22Rv1 (cell line): ENCODE measurements around the gene YJU2.

ENCODE experiments used
- H3K27ac ChIP-seq: fragments of 450-650 bp; 2 replicates; pipeline ENCODE4 v1.5.1; 2017
- ZFX ChIP-seq: fragments of 450-650 bp; IDR thresholded peaks from 2 replicates; pipeline ENCODE4 v1.6.1; 2017; ENCODE audit warnings: antibody characterized with exemption, borderline replicate concordance
- TF ChIP-seq, protein P1 (sequence below): fragments of 450-650 bp; IDR thresholded peaks from 2 replicates; pipeline ENCODE4 v1.5.1; 2017; ENCODE audit warnings: mild to moderate bottlenecking

YJU2 gene

GRCh38 chr19:4297901-4298809, 51.3 kb downstream of the YJU2 start:
- no peak for TF ChIP-seq ZFX
- TF ChIP-seq, protein P1, sequence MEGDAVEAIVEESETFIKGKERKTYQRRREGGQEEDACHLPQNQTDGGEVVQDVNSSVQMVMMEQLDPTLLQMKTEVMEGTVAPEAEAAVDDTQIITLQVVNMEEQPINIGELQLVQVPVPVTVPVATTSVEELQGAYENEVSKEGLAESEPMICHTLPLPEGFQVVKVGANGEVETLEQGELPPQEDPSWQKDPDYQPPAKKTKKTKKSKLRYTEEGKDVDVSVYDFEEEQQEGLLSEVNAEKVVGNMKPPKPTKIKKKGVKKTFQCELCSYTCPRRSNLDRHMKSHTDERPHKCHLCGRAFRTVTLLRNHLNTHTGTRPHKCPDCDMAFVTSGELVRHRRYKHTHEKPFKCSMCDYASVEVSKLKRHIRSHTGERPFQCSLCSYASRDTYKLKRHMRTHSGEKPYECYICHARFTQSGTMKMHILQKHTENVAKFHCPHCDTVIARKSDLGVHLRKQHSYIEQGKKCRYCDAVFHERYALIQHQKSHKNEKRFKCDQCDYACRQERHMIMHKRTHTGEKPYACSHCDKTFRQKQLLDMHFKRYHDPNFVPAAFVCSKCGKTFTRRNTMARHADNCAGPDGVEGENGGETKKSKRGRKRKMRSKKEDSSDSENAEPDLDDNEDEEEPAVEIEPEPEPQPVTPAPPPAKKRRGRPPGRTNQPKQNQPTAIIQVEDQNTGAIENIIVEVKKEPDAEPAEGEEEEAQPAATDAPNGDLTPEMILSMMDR: no peak
- H3K27ac ChIP-seq: no peak overlapping the region

DNA sequence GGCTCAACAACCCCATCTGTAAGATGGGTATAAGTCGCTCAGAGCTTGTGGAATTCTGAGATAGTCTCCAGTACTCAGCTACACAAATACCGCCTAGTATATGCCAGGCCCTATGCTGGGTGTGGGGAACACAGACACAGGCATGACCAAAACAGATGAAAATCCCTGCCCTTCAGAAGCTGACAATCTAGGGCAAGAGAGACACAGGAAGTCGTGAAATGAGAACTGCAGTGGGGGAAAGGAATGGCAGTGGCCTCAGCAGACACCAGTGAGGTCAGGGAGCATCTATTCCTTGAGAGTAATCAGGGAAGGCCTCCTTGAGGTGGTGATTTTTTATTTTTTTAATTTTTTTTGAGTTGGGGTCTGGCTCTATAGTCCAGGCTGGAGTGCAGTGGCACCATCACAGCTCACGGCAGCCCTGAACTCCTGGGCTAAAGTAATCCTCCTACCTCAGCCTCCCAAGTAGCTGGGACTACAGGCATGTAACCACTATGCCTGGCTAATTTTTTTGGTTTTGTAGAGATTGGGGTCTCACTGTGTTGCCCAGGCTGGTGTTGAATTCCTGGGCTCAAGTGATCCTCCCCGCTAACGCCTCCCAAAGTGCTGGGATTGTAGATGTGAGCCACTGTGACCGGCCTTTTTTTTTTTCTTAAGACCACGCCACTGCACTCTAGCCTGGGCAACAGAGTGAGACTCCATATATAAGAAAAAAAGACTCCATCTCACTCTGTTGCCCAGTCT, 52.1 kb downstream of the YJU2 start:
- no peak overlapping the region for H3K27ac ChIP-seq
- TF ChIP-seq, protein P1: no peak
- TF ChIP-seq ZFX: no peak

DNA sequence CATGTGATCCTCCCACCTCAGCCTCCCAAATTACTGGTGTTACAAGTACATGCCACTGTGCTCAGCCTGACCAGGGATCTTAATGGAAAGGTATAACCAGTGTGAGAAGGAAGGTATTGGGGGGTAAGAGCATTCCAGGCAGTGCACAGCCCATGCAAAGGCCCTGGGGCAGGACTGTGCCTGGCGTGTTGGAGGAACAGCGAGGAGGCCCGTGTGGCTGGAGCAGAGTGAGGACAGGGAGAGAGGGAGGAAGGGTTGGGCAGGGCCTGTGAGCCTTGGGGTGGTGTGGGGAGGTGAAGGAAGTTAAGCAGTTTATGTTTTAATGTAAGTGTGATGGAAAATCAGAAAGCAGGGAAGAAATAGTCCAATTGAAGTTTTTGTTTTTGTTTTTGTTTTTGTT, 53.7 kb downstream of the YJU2 start:
- no peak for TF ChIP-seq ZFX
- TF ChIP-seq, protein P1: no peak
- H3K27ac ChIP-seq: no peak overlapping the region

DNA sequence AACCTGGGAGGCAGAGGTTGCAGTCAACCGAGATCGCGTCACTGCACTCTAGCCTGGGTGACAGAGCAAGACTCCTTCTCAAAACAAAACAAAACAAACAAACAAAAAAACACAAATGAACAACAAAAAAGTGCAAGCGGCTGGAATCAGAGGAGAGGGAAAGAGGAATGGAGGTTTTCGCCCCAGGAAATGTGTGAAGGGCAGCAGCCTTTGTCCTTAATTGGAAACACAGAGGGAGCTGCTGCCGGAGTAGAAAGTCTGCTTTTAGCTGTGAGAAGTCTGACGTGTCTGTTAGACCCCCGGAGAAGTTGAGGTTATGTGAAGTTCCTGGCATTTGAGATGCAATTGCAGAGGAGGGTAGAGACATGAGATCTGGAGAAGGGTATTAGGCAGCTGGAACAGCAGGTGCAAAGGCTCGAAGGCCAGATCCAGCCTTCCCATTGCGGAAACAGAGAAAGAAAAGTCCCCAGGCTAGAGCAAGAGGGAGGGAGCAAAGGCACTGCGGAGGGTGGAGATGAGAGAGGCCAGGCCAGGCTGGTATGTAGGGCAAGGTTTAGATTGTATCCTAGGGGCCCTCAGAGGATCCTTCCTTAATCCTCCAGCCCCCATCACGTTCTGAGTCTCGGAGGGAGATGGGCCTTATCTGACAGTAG, 54.8 kb downstream of the YJU2 start:
- H3K27ac ChIP-seq: no peak overlapping the region
- TF ChIP-seq, protein P1: no peak
- TF ChIP-seq ZFX: no peak

DNA sequence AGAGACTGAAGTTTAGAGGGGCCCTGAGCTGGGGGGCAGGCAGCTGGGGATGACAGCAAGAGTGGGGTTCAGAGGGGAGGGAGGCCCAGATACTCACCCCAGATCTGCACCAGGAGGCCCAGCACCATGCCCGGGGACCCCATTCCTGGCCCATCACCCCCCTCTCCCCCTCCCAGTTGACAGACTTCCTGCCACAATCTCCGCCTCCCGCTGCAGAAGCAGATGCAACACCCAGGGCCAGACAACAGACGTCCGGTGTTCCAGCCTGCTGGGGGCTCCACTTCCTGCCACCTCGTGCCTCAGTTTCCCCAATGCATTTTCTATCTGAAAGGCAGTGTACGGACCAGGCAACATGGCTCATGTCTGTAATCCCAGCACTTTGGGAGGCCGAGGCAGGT, 55.4 kb downstream of the YJU2 start, which contains the start of gene TMIGD2:
TSS of gene TMIGD2 (minus strand) at position 147 of the 398 bp plus-strand sequence. CDS start at position 143, 4 bp downstream.
- no peak for TF ChIP-seq ZFX
- TF ChIP-seq, protein P1: no peak
- H3K27ac ChIP-seq: no peak within 1 kb of the TSS

GRCh38 chr19:4303819-4304537, 57.1 kb downstream of the YJU2 start:
- H3K27ac ChIP-seq: no peak overlapping the region
- TF ChIP-seq, protein P1: no peak
- no peak for TF ChIP-seq ZFX
